HAP-1 (cell line): ENCODE results near the gene SETD1B.
"Not testable (repeated sequence)": the region's sequence is repeated elsewhere in the genome, so short reads cannot be mapped to it uniquely, and the experiment has no call there.

Experiments used
- DNase-seq, 2 experiments: peaks; one replicate each; pipeline ENCODE4 v3.0.0-alpha.2; 2016 to 2020; ENCODE audit warnings: low spot score in 2 of 2
- H3K27me3 ChIP-seq: fragments of 250-450 bp; sonication (Bioruptor Pico); 2 replicates; pipeline ENCODE4 v1.5.1; 2020; ENCODE audit warnings: low read depth, mild to moderate bottlenecking, moderate library complexity
- H3K36me3 ChIP-seq: fragments of 250-450 bp; sonication (Bioruptor Pico); replicated peaks from 2 replicates; pipeline ENCODE4 v1.5.1; 2020; ENCODE audit warnings: mild to moderate bottlenecking
- H3K4me1 ChIP-seq: fragments of 250-450 bp; sonication (Bioruptor Pico); 2 replicates; pipeline ENCODE4 v1.5.1; 2020; ENCODE audit warnings: mild to moderate bottlenecking
- H3K4me3 ChIP-seq: fragments of 250-450 bp; sonication (Bioruptor Pico); 2 replicates; pipeline ENCODE4 v1.5.1; 2020; ENCODE audit warnings: mild to moderate bottlenecking, moderate library complexity
- H3K9me3 ChIP-seq: fragments of 250-450 bp; sonication (Bioruptor Pico); 2 replicates; pipeline ENCODE4 v1.5.1; 2020; ENCODE audit warnings: mild to moderate bottlenecking, moderate library complexity
- in situ Hi-C: fragments of 300-500 bp; cut with MboI; formaldehyde crosslinking; loops from 3 replicates; pipeline ENCODE4 v1.14.3; 2020; ENCODE audit warnings: low sequenced_read_pairs, inconsistent platforms, mixed read lengths

Gene SETD1B

GRCh38 chr12:121803861-121804416 lies at the start of gene SETD1B:
TSS of gene SETD1B (plus strand) at chr12:121804009. CDS start at chr12:121804738, 729 bp downstream.
- Histone ChIP-seq H3K9me3 (no peaks in the 10 kb centered on the region), H3K36me3 (peaks cover 28% of the 10 kb centered on the region), H3K4me1 (peaks cover 10% of the 10 kb centered on the region), H3K27me3 (no peaks in the 10 kb centered on the region), H3K4me3 (peak within 1 kb of the TSS; percentile 66)
- DNase-seq: peak; percentile 67 to 73
- in situ Hi-C loops: no loop called here

- no peaks in the 10 kb centered on the region for H3K4me1 ChIP-seq
- no peaks in the 10 kb centered on the region for H3K9me3 ChIP-seq
- in situ Hi-C loops: no loop called here
- no peak for DNase-seq
- H3K4me3 ChIP-seq: no peak overlapping the region
- H3K27me3 ChIP-seq: no peaks in the 10 kb centered on the region
- peaks cover 5% of the 10 kb centered on the region for H3K36me3 ChIP-seq
These were observed 49.0 kb upstream of the SETD1B start for GRCh38 chr12:121754836-121755235.

DNA sequence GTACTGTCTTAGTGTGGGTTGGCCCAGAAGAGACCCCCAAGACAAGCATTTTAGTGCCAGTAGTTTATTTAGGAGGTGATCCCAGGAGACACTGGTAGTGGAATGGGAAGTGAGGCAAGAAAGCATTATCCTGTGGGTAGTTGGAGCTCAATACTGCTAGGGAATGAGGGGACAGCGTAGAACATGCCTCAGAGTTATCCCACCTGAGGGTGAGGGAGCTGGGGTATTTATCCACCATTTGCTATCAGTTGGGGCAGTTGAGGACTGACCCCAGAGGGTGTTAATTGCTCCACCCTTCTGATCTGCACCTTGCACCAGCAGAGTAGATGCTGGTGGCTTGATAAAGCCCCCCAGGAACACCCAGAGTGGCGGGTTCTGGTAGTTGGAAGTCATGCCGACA lies 48.2 kb upstream of the SETD1B start:
- H3K4me3 ChIP-seq: no peak overlapping the region
- no peaks in the 10 kb centered on the region for H3K9me3 ChIP-seq
- no peak for DNase-seq
- H3K27me3 ChIP-seq: no peaks in the 10 kb centered on the region
- no peaks in the 10 kb centered on the region for H3K4me1 ChIP-seq
- in situ Hi-C loops: no loop called here
- H3K36me3 ChIP-seq: peaks cover 5% of the 10 kb centered on the region

GRCh38 chr12:121758536-121758935 lies 45.3 kb upstream of the SETD1B start:
- H3K36me3 ChIP-seq, H3K4me1 ChIP-seq, H3K9me3 ChIP-seq, H3K27me3 ChIP-seq, H3K4me3 ChIP-seq, in situ Hi-C loops, DNase-seq: not testable (repeated sequence)

DNA sequence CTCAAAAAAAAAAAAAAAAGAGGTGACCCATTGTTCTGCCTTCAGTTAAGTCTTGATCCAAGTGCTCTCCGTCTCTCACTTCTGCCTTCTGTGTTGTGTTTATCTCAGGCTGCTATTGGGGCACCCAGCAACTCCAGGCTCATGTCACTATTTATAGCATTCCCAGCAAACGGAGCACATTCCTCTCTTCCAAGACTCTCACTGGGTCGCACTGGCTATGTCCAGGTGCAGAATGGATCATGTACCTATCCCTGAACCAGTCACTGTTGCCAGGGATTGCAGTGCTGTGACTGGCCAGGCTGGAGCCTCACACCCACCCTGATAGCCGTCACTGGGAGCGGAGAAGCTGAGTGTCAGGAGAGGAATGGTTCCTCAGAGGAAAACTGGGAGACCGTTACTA lies 41.5 kb upstream of the SETD1B start:
- Histone ChIP-seq H3K4me1 (no peaks in the 10 kb centered on the region), H3K36me3 (peaks cover 14% of the 10 kb centered on the region), H3K4me3 (no peak overlapping the region), H3K9me3 (no peaks in the 10 kb centered on the region), H3K27me3 (no peaks in the 10 kb centered on the region)
- DNase-seq: no peak
- in situ Hi-C loops: no loop called here

- Histone ChIP-seq H3K27me3 (no peaks in the 10 kb centered on the region), H3K36me3 (peaks cover 17% of the 10 kb centered on the region; the same call in 1 of the 2 replicates), H3K4me1 (no peaks in the 10 kb centered on the region), H3K9me3 (no peaks in the 10 kb centered on the region), H3K4me3 (no peak overlapping the region)
- in situ Hi-C loops: no loop called here
- DNase-seq: no peak
These were observed 39.0 kb upstream of the SETD1B start for GRCh38 chr12:121764808-121765207.

DNA sequence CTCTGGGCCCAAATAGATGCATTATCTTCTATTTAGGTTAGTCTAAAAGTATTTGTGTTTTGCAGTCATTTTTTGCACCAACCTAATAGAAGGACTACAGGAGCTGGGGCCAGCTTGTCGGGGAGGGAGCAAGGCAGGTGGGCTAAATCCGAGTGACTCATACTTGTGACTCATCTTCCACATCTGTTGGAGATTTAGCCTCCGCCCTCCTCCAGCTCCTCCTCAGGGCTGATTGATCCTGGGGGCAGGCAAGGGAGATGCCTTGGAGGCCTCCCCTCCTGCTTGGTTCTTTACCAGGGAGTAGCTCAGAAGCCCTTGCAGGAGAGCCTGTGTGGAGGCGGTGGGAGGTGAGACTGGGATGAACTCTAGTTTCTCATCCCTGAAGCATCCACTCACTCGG lies 38.2 kb upstream of the SETD1B start:
- Histone ChIP-seq H3K36me3 (peaks cover 17% of the 10 kb centered on the region; the same call in 1 of the 2 replicates), H3K27me3 (no peaks in the 10 kb centered on the region), H3K4me1 (no peaks in the 10 kb centered on the region), H3K4me3 (no peak overlapping the region), H3K9me3 (no peaks in the 10 kb centered on the region)
- DNase-seq: no peak
- in situ Hi-C loops: no loop called here

GRCh38 chr12:121766290-121767039 lies 37.3 kb upstream of the SETD1B start:
- in situ Hi-C loops: no loop called here
- no peaks in the 10 kb centered on the region for H3K4me1 ChIP-seq
- peaks cover 17% of the 10 kb centered on the region; the same call in 1 of the 2 replicates for H3K36me3 ChIP-seq
- no peaks in the 10 kb centered on the region for H3K27me3 ChIP-seq
- no peaks in the 10 kb centered on the region for H3K9me3 ChIP-seq
- no peak overlapping the region for H3K4me3 ChIP-seq
- DNase-seq: no peak

DNA sequence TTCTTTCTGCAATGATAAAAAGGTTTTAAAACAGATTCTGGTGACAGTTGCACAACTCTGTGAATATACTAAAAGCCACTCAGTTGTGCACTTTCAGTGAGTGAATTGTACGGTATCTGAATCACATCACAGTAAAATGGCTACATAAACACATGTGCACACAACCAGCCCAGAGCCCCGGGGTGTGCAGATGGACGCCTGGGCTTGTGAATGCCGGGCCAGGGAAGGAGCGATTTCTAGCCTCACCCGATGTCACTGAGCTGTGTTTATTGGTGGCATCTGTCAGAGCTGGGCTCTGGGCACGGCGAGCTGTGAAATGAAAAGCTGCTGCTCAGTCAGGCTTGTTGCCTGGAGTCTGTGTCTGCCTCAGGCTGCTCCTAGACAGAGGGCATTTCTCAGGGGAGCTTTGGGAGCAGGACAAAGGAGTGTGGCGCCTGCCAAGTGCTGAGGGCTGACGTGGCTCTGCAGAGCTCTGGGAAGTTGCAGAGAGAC lies 36.2 kb upstream of the SETD1B start:
- in situ Hi-C loops: no loop called here

GRCh38 chr12:121769297-121769830 lies 34.4 kb upstream of the SETD1B start:
- no peak for DNase-seq
- no peaks in the 10 kb centered on the region for H3K9me3 ChIP-seq
- in situ Hi-C loops: no loop called here
- H3K4me1 ChIP-seq: peaks cover 3% of the 10 kb centered on the region; the same call in 1 of the 2 replicates
- peaks cover 11% of the 10 kb centered on the region; the same call in 1 of the 2 replicates for H3K36me3 ChIP-seq
- no peaks in the 10 kb centered on the region for H3K27me3 ChIP-seq
- no peak overlapping the region for H3K4me3 ChIP-seq

More for the DNA sequence above, 36.2 kb upstream of the SETD1B start:
- H3K4me1 ChIP-seq: no peaks in the 10 kb centered on the region
- H3K36me3 ChIP-seq: peaks cover 17% of the 10 kb centered on the region; the same call in 1 of the 2 replicates
- DNase-seq: no peak
- no peak overlapping the region for H3K4me3 ChIP-seq
- no peaks in the 10 kb centered on the region for H3K27me3 ChIP-seq
- no peaks in the 10 kb centered on the region for H3K9me3 ChIP-seq

- in situ Hi-C loops: no loop called here
- no peaks in the 10 kb centered on the region for H3K27me3 ChIP-seq
- peaks cover 3% of the 10 kb centered on the region; the same call in 1 of the 2 replicates for H3K4me1 ChIP-seq
These were observed 33.9 kb upstream of the SETD1B start for GRCh38 chr12:121769831-121770301.

GRCh38 chr12:121770388-121770787 lies 33.4 kb upstream of the SETD1B start:
- no peaks in the 10 kb centered on the region for H3K27me3 ChIP-seq
- H3K4me3 ChIP-seq: no peak overlapping the region
- H3K9me3 ChIP-seq: no peaks in the 10 kb centered on the region
- peaks cover 6% of the 10 kb centered on the region; the same call in 1 of the 2 replicates for H3K36me3 ChIP-seq
- H3K4me1 ChIP-seq: peaks cover 3% of the 10 kb centered on the region; the same call in 1 of the 2 replicates
- in situ Hi-C loops: no loop called here
- DNase-seq: no peak

More at GRCh38 chr12:121769831-121770301, 33.9 kb upstream of the SETD1B start:
- Histone ChIP-seq H3K36me3 (peaks cover 6% of the 10 kb centered on the region; the same call in 1 of the 2 replicates), H3K9me3 (no peaks in the 10 kb centered on the region), H3K4me3 (no peak overlapping the region)
- DNase-seq: no peak

GRCh38 chr12:121770813-121771625 lies 32.8 kb upstream of the SETD1B start:
- in situ Hi-C loops: no loop called here
- Histone ChIP-seq H3K4me1 (peaks cover 3% of the 10 kb centered on the region; the same call in 1 of the 2 replicates), H3K27me3 (no peaks in the 10 kb centered on the region), H3K36me3 (peaks cover 9% of the 10 kb centered on the region; the same call in 1 of the 2 replicates), H3K4me3 (no peak overlapping the region), H3K9me3 (no peaks in the 10 kb centered on the region)
- no peak for DNase-seq
